Measurements from ENCODE around the gene GABPB1. TPM values are rescaled to one million over a fixed set of nuclear protein-coding genes. Genes with fewer than 3 reads are reported as not detected.

GABPB1 gene
- total and polyA plus RNA-seq, 10 of the 15 experiments (the other 5 are each of a cell fraction or from before 2014, with no cell fraction given), result 13.9 to 48.2 (median 39.8) TPM

DNA sequence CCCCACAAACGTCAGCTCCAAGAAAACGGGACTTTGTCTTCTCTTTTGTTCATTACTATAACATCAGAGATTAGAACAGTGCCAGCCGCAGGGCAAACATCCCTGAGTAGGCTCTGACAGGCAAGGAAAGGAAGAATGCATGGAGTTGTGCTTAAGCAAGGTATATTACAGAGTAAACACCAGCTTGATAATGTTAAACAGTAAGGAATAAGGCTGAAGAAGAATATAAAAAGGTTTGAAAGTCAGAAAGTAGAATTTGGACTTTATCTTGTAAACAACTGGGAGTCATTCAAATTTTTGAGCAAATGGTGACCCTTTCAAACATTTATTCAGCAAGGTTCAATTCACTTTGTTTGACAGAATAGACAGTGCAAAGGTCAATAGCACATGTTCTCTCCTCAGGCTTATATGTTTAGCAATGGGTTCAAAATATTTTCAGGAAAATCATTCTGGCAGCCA is 11.0 kb downstream of the GABPB1 start:
- WGBS (ENCODE audit: insufficient coverage, insufficient replicate concordance, low lambda C conversion rate, missing lambda C conversion rate), result 100% methylated on average over 3 of the region's 3 CpGs
- TF ChIP-seq CBFB (IDR thresholded peaks at IDR 0.05; ENCODE audit: low read depth) (no peak), RBBP5 (conservative IDR thresholded peaks at IDR 0.05) (no peak), KAT2A (conservative IDR thresholded peaks at IDR 0.05; ENCODE audit: control insufficient read depth, low read depth, low read length) (no peak), JUND (IDR thresholded peaks at IDR 0.05; ENCODE audit: low read depth, low read length) (no peak), KLF5 (IDR thresholded peaks at IDR 0.05; ENCODE audit: partially characterized antibody) (no peak), SMC3 (IDR thresholded peaks at IDR 0.05; ENCODE audit: borderline replicate concordance, low read length) (no peak), POLR2AphosphoS5 (IDR thresholded peaks at IDR 0.05; ENCODE audit: low read length) (no peak), MXI1 (IDR thresholded peaks at IDR 0.05; ENCODE audit: low read depth, low read length) (no peak), EZH2 (IDR thresholded peaks at IDR 0.05; ENCODE audit: borderline replicate concordance, control insufficient read depth, low read depth, low read length) (no peak), RFX5 (IDR thresholded peaks at IDR 0.05; ENCODE audit: low read depth, low read length) (no peak), NFYA (IDR thresholded peaks at IDR 0.05; ENCODE audit: borderline replicate concordance, low read depth, low read length) (no peak), FOS (IDR thresholded peaks at IDR 0.05; ENCODE audit: borderline replicate concordance, extremely low read depth, insufficient read length) (no peak), MTA2 (IDR thresholded peaks at IDR 0.05; ENCODE audit: low read depth) (no peak), CEBPB (IDR thresholded peaks at IDR 0.05; ENCODE audit: borderline replicate concordance in 1 of 2, low read depth in 2 of 2, low read length in 2 of 2) (no peak), ZNF207 (IDR thresholded peaks at IDR 0.05; ENCODE audit: borderline replicate concordance) (no peak)
- TF ChIP-seq, protein P1, sequence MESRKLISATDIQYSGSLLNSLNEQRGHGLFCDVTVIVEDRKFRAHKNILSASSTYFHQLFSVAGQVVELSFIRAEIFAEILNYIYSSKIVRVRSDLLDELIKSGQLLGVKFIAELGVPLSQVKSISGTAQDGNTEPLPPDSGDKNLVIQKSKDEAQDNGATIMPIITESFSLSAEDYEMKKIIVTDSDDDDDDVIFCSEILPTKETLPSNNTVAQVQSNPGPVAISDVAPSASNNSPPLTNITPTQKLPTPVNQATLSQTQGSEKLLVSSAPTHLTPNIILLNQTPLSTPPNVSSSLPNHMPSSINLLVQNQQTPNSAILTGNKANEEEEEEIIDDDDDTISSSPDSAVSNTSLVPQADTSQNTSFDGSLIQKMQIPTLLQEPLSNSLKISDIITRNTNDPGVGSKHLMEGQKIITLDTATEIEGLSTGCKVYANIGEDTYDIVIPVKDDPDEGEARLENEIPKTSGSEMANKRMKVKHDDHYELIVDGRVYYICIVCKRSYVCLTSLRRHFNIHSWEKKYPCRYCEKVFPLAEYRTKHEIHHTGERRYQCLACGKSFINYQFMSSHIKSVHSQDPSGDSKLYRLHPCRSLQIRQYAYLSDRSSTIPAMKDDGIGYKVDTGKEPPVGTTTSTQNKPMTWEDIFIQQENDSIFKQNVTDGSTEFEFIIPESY (IDR thresholded peaks at IDR 0.05), result no peak
- Histone ChIP-seq H3K4me1 (ENCODE audit: control insufficient read depth, insufficient read depth, low read length) (no peaks in the 10 kb centered on the region), H3K9ac (ENCODE audit: control insufficient read depth, insufficient read depth, low read length) (no peak overlapping the region), H4K20me1 (ENCODE audit: control insufficient read depth, insufficient read depth) (no peaks in the 10 kb centered on the region), H3K36me3 (ENCODE audit: control insufficient read depth in 2 of 2, insufficient read depth in 2 of 2, low read length in 1 of 2) (no peaks in the 10 kb centered on the region; a peak in 1 of 4 replicates), H3K4me3 (no peak overlapping the region), H3K27me3 (replicated peaks in 1 of 2; ENCODE audit: control insufficient read depth in 2 of 2, insufficient read depth in 2 of 2, low read length in 1 of 2) (no peaks in the 10 kb centered on the region), H3K4me2 (ENCODE audit: control insufficient read depth, insufficient read depth) (no peak overlapping the region), H2AFZ (ENCODE audit: control insufficient read depth, low read depth, low read length) (no peak overlapping the region), H3K9me3 (replicated peaks; ENCODE audit: control insufficient read depth, insufficient read depth, low read length) (no peaks in the 10 kb centered on the region), H3K79me2 (ENCODE audit: control insufficient read depth, insufficient read depth, low read length) (peaks cover 31% of the 10 kb centered on the region), H3K27ac (ENCODE audit: control insufficient read depth, insufficient read depth) (no peak overlapping the region)
- ChIA-PET POLR2A (interaction anchor here (0.6 to 1.9 kb wide), 2 partner anchors 8 to 9 kb away, joined by 3 to 8 read pairs; no protein-coding TSS in a partner anchor), CTCF (interaction anchor here (0.8 kb wide), 1 partner anchor 28 kb away, joined by 3 read pairs; no protein-coding TSS in a partner anchor), RAD21 (ENCODE audit: unreplicated experiment) (no interaction called here), SMC1A (ENCODE audit: uncharacterized antibody, unreplicated experiment) (interaction anchor here (1.1 kb wide), 1 partner anchor 9 kb away, joined by 3 read pairs; no protein-coding TSS in a partner anchor)
- ATAC-seq (no peak), DNase-seq (ENCODE audit: low read depth, low spot score) (no peak), FAIRE-seq (no peak)
- no TSS peak for BruUV-seq (replicated peaks)
- intact Hi-C loops (cut with micrococcal nuclease; ENCODE audit: unreplicated experiment) (no loop called here), in situ Hi-C loops (cut with MboI) (no loop called here)

Measured in GM12878 (cell line).